T47D (cell line): ENCODE results near the gene TYR.
"Not testable (repeated sequence)": the region's sequence is repeated elsewhere in the genome, so short reads cannot be mapped to it uniquely, and the experiment has no call there.

Experiments
- DNase-seq, 2 experiments: peaks; one replicate each; pipeline versions ENCODE4 v3.0.0 to v3.0.0-alpha.2; 2011 to 2012; ENCODE audit warnings: low read depth in 1 of 2, low spot score in 1 of 2
- JUND ChIP-seq: IDR thresholded peaks from 2 replicates; pipeline ENCODE4 v1.6.1; 2012; ENCODE audit warnings: low read depth
- in situ Hi-C: cut with HindIII; loops from 2 replicates; pipeline ENCODE4 v1.10.0; 2016; ENCODE audit warnings: low sequenced_read_pairs, low pct_unique_long_range_greater_than_20kb

The TYR gene

DNA sequence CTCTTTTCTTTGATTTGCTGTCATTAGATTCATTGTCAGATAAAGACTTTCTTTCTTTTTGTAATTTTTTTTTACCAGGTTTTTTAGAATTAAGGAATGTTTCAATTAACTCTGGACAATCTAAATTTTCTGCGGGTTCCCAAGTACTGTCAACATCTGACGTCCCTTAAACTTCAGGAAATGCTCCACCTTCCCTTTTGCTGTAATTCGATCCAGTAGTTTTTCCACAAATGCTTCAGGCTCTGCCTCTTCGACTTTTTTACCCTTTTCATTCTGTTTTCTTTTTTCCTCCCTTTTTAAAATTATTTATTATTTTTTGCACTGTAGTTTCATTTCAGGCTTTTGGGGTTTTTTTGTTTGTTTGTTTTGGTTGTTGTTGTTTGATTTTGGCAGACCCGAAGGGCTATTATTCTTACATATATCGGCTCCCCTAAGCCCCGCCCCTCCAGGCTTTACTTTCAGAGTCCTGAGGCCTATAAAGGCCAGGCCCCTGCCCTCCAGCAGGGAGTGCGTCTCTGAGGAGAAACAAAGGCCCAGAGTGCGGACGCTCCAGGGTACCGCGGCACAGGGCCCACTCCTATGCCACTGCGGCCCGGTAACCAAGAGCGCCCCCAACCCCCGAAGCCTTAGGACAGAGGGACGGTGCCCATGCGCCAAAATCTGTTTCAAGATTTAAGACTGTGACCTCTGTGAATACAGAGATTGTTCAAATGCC lies 116.4 kb downstream of the TYR start:
- TF ChIP-seq JUND, result no peak
- peak in 1 of 2 experiments; percentile 10 for DNase-seq
- in situ Hi-C loops, result no loop called here

DNA sequence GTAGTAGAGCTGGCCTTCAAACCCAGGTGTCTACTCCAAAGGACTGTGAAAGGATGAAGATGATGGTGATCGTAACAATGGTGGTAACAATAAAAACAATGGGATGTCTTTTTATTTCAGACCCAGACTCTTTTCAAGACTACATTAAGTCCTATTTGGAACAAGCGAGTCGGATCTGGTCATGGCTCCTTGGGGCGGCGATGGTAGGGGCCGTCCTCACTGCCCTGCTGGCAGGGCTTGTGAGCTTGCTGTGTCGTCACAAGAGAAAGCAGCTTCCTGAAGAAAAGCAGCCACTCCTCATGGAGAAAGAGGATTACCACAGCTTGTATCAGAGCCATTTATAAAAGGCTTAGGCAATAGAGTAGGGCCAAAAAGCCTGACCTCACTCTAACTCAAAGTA lies 117.3 kb downstream of the TYR start:
- in situ Hi-C loops, DNase-seq: not testable (repeated sequence)

DNA sequence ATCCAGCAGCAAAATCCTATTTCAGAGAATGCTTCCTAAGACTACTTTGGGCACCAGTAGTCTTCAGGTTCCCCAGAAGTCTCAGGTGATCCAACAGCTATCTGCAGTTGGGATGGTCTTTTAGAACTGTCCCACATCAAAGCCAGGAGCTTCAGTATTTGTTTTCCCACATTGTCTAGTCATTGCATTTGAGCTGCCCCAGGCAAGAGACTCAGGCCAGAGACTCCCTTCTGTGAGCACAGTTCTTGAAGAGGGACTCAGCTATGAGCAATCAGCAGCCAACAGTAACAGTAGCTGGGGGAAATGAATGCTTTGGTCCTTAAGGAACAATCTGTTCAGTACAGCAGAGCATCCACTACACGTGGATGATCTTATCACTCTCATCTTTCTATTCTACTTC lies 125.4 kb downstream of the TYR start:
- DNase-seq, in situ Hi-C loops: not testable (repeated sequence)

DNA sequence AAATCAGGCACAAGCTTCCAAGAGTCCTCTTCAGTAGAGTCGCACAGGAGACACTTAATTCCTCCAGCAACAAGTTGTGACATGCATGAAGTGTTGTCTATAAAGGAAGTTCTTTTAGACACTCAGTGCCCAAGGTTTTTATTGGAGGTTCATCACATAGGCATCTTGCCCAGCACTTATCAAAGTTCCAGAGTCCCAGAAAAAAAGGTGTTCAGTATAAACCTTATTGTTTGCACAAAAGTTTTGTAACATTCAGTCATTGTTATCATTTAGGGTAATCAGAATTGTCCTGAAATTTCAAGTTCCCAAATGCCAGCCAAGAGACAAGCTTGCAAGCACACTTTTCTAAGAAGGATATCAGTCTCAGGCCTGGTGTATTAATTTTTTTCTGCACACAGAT lies 130.6 kb downstream of the TYR start:
- DNase-seq, in situ Hi-C loops: not testable (repeated sequence)

DNA sequence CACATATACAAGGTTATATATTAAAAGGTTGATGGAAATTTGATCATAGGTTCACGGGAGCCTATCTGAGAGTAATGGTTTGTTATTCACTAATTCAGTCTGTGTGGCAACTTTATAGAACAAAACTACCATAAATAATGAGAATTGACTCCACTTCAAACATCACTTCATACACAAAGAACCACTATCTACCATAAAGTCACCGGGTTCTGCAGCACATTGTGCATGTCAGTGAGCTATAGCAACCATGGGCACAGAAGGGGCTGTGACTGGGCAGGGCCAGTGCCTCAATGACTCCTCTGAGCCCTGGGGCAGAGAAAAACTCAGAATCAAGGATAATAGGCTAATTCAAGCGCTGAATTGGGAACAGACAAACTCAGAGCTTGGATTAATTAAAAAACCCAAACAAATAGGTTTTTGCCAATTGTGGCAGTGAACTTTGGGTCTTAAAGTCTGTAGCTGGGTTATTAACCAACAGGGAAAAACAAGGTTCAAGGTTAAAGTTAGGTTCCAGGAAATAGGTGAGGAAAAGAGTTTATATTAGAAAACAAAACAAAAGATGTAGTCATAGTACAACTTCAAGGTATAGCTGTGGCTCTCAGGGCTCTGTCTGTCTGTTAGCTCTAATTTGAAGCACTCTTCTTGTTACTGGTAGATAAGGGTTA lies 131.8 kb downstream of the TYR start:
- DNase-seq, in situ Hi-C loops: not testable (repeated sequence)

DNA sequence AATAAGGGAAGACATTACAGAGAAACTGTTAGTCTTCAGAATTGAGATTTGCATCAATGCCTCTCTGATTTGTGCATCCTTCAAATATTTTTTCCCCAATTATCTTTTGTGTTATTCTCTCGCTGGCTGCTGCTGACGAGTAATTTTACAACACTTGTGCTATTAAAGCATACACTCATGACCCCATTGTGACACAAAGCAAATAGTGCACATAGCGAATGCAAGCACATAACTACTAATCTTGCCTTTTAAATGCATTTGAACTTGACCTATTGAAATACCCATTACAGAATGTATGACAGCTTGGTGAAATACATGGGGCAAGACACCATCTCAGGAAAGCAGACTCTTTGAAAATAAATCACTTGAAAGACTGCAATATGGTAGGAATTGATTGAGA lies 132.9 kb downstream of the TYR start:
- DNase-seq, in situ Hi-C loops: not testable (repeated sequence)

DNA sequence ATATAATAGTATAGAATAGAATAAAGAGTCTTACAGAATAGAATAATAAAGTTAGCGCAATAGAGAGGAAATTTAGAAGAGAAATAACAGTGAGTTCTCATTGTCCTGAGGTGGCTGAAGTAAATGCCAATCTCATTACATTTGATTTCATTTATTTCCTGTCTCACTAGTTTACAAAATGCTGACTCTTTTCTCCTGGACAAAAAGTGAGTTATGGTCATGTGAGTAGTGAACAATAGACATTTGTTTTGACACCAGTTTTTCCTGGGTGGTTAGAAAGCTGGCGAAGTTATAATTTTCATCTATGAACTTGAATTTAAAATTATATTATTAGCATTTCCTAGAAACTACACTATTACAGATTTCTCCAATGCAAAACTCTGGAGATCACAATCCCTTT lies 143.7 kb downstream of the TYR start:
- no peak for DNase-seq
- no peak for TF ChIP-seq JUND
- in situ Hi-C loops, result no loop called here

DNA sequence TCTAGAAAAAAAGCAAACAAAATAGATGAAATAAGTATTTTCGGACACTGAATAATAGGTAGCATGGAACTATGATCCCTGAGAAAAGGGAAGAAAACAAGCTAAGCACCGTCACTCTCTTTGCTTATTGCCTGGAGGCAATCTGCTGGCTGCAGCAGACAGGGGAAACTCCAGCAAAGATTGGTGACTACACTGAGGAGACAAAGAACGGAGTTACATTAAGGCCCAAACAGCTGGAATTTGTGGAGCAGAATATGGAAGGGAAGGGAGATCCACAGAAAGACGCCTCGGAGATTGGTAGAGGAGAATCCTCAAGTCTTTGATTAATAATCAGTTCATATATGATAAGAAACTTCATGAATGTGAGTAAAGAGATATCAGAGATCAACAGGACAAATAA lies 150.2 kb downstream of the TYR start:
- TF ChIP-seq JUND, result no peak
- no peak for DNase-seq
- in situ Hi-C loops, result no loop called here

DNA sequence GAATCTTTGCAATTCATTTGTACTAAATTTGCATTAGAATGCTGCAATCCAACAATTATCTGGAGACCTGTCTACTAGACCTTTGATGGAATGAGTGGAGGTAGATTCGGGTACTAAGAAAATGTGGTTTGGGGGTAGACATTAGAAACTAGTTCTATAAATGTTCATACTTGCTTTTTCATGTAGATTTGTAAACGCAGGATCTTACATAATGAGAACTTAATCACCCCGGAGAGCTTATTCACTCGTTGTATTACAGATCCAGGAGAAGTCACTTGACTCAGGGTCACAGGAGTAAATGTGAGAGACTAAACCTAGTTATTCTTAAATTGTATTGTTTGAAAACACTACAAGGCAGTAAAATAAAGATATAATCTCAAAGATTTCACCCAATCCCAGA lies 154.3 kb downstream of the TYR start:
- in situ Hi-C loops, DNase-seq: not testable (repeated sequence)

DNA sequence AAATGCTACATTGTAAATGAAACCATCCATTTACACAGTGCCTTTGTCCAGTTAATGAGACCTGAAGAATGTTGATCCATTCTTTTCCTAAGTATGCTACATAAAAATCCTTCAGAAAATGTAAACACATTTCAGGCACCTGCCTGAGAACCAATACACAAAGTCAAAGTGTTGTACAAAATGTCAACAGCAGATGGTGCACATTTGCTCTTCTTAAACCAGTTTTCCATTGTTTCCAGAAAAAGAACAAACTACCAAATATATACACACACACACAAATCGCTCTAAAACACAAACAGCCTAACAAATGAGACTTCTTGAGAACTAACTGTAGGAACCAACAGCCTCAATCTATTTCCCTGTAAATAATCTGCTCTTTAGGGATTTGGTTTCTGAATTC lies 156.0 kb downstream of the TYR start:
- DNase-seq, result peak; percentile 4 to 60
- in situ Hi-C loops, result not testable (repeated sequence)

DNA sequence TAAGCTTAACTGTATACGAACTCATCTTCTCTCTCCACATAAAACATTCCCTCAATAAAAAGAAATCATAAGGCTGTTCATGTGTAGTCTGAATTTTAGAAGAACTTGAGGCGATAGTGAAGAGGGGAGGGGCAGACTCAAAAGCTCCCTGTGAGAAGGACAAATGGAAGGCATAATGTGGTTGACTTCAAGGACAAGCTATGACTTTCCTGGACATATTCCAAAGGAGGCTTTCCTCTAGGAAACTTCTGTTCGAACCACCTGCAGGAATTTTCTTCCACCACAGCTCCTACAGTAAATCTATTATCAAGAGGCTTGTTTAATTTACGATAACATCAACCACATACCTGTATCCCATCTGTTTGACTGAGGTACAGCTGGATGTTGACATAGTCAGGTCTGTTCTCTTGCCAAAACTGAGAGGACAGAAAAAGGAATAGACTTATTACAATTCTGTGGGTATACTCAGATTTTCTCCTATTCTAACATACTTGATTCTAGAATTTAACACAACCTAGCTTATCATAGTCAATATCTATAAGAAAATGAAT lies 159.5 kb downstream of the TYR start:
- peak in 1 of 2 experiments; percentile 35 for DNase-seq
- in situ Hi-C loops, result not testable (repeated sequence)

DNA sequence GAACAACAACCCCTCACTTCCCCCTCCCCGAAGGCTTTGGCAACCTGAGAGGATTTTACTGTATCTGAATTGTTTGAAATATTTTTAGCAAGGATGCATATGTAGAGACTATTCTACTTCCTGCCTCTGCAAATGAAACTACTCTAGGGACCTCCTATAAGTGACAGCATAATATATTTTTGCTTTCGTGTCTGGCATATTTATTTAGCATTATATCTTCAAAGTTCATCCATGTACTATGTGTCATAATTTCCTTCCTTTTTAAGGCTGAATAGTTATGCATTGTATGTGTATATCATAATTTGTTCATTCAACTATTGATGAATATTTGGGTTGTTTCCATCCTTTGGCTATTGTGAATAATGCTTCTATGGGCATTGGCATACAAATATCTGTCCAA lies 160.4 kb downstream of the TYR start:
- in situ Hi-C loops, DNase-seq: not testable (repeated sequence)

DNA sequence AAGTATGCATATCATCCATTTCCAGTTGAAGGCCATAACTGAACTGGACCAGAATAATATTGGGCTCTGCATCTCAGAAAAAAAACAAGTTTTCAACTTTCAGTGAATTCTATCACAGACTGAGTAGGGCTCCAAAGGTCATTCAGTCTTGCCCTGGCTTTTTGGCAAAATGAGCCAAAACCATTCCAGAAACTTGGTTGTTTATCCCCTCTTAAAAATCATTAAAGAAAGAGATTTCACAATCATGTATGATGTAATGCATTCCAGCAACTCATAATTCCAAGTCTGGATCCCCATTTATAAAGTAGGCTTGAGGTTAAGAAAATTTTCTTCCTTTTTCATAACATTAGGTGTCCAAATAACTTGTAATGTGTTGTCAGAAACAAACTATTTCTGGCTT lies 162.8 kb downstream of the TYR start:
- in situ Hi-C loops, DNase-seq: not testable (repeated sequence)

DNA sequence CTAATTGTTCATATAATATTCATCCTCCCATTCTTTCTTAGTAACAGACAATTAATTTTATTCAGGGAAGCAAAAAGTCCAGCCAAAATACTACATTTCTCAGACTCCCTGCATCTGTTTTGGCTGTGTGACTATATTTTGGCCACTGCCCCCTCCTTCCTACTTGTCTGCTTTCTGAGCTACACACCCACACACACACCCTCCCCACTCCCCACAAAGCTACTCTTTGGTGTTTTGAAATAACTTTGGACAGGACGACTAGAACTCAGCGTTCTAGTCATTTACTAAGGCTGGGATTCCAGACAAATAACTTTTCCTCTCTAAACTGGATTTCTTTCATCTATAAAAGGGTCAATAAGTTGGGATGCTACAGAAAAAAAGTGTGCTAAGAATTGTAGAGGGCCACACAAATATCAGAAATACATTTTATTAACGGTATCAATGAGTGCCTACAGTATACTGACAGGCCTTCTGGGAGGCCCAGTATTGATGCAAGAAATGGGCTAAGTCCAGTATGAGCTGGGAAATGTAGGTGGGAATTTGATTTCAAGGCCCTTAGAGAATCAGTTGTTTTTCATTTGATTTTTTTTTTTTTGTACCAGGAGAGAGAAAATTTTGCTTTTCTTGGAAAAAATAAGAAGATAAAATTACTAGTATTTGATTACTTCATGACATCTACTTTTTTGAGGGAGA lies 165.4 kb downstream of the TYR start:
- DNase-seq, in situ Hi-C loops: not testable (repeated sequence)
